ENCODE results near the gene MANEAL.

DNA sequence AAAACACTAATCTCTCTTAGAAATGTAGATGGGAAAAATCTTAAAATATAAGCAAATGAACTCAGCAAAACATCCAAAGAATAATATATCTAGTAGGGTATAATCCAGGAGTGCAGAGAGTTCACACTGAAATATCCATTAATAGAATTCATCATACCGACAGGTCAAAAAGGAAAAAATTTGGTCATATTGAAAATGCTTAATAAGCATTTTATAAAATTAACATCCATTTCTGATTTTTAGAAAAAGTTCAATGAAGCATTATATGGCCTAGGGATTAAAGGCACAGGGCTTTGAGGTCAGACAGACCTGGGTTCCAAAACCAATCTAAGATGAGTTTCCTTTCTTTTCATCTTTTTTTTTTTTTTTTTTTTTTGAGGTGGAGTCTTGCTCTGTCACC is 45.1 kb upstream of the MANEAL start:
- TF ChIP-seq CTCF (IDR thresholded peaks at IDR 0.05), result no peak
- no peak for TF ChIP-seq EZH2 (IDR thresholded peaks at IDR 0.05; ENCODE audit: borderline replicate concordance, insufficient read depth, low read depth, low read length, poor library complexity, severe bottlenecking)
